Activated CD4-positive, alpha-beta T cell treated with anti-CD3 and anti-CD28 coated beads, Interleukin-2, amount 10 ng/mL, durations not matched to agents 7 days and 5 days (primary cell): Measurements from ENCODE around the gene SHISAL1. TPM values are rescaled to one million over a fixed set of nuclear protein-coding genes. Genes with fewer than 3 reads are reported as not detected.

Source experiments
- CTCF ChIA-PET: fragments of 350-600 bp; sonication (Branson Sonifier 250); formaldehyde crosslinking; loops from one replicate; lab custom pipeline; 2021; ENCODE audit warnings: antibody characterized with exemption; lab: Charles Lee
- POLR2A ChIA-PET: fragments of 350-600 bp; sonication (Branson Sonifier 250); formaldehyde crosslinking; loops from one replicate; lab custom pipeline; 2021; ENCODE audit warnings: antibody characterized with exemption; lab: Charles Lee
- DNase-seq: peaks from one replicate; pipeline ENCODE4 v3.0.0-alpha.2; 2020
- H3K27ac Mint-ChIP-seq: one replicate; pipeline ENCODE4 v1.8.0; 2021; ENCODE audit warnings: mild to moderate bottlenecking, moderate library complexity, mixed read lengths
- H3K27me3 Mint-ChIP-seq: one replicate; pipeline ENCODE4 v1.8.0; 2021; ENCODE audit warnings: mixed read lengths
- H3K36me3 Mint-ChIP-seq: one replicate; pipeline ENCODE4 v1.8.0; 2021; ENCODE audit warnings: low read depth, mixed read lengths
- H3K4me1 Mint-ChIP-seq: one replicate; pipeline ENCODE4 v1.8.0; 2021; ENCODE audit warnings: mixed read lengths
- H3K4me3 Mint-ChIP-seq: one replicate; pipeline ENCODE4 v1.8.0; 2021; ENCODE audit warnings: mild to moderate bottlenecking, moderate library complexity, mixed read lengths
- H3K9me3 Mint-ChIP-seq: one replicate; pipeline ENCODE4 v1.8.0; 2021; ENCODE audit warnings: mixed read lengths
- total RNA-seq, 2 experiments: library from RNA; stranded (reverse); gene quantifications; one replicate each; pipeline ENCODE4 v1.2.3, GENCODE V29; 2021

SHISAL1 gene
- total RNA-seq, 2 experiments from 2014 or later = not detected

GRCh38 chr22:44274918-44275630, 37.7 kb downstream of the SHISAL1 start:
- Mint-ChIP-seq H3K27ac (no peak overlapping the region), H3K9me3 (no peaks in the 10 kb centered on the region), H3K4me1 (no peaks in the 10 kb centered on the region), H3K27me3 (peaks cover 18% of the 10 kb centered on the region), H3K36me3 (no peaks in the 10 kb centered on the region), H3K4me3 (no peak overlapping the region)
- ChIA-PET CTCF (no interaction called here), POLR2A (no interaction called here)
- DNase-seq = no peak

- Mint-ChIP-seq H3K27me3 (peaks cover 16% of the 10 kb centered on the region), H3K4me1 (no peaks in the 10 kb centered on the region), H3K36me3 (no peaks in the 10 kb centered on the region), H3K27ac (no peak overlapping the region), H3K9me3 (no peaks in the 10 kb centered on the region), H3K4me3 (no peak overlapping the region)
- no peak for DNase-seq
- ChIA-PET POLR2A (no interaction called here), CTCF (no interaction called here)
Observed at GRCh38 chr22:44273175-44273574, 39.6 kb downstream of the SHISAL1 start.

- ChIA-PET CTCF (no interaction called here), POLR2A (no interaction called here)
- Mint-ChIP-seq H3K9me3 (no peaks in the 10 kb centered on the region), H3K27ac (no peak overlapping the region), H3K4me3 (no peak overlapping the region), H3K4me1 (no peaks in the 10 kb centered on the region), H3K36me3 (no peaks in the 10 kb centered on the region), H3K27me3 (peaks cover 10% of the 10 kb centered on the region)
- DNase-seq = no peak
Observed at GRCh38 chr22:44272401-44272771, 40.4 kb downstream of the SHISAL1 start.

GRCh38 chr22:44271732-44272400, 40.9 kb downstream of the SHISAL1 start:
- H3K4me1 Mint-ChIP-seq = no peaks in the 10 kb centered on the region
- H3K36me3 Mint-ChIP-seq = no peaks in the 10 kb centered on the region
- ChIA-PET CTCF (no interaction called here), POLR2A (no interaction called here)
- no peak overlapping the region for H3K4me3 Mint-ChIP-seq
- DNase-seq = no peak
- no peaks in the 10 kb centered on the region for H3K9me3 Mint-ChIP-seq
- peaks cover 8% of the 10 kb centered on the region for H3K27me3 Mint-ChIP-seq
- H3K27ac Mint-ChIP-seq = no peak overlapping the region

GRCh38 chr22:44271010-44271500, 41.7 kb downstream of the SHISAL1 start:
- H3K36me3 Mint-ChIP-seq = no peaks in the 10 kb centered on the region
- H3K27ac Mint-ChIP-seq = no peak overlapping the region
- H3K9me3 Mint-ChIP-seq = no peaks in the 10 kb centered on the region
- no peak overlapping the region for H3K4me3 Mint-ChIP-seq
- H3K27me3 Mint-ChIP-seq = peaks cover 6% of the 10 kb centered on the region
- DNase-seq = no peak
- ChIA-PET POLR2A (no interaction called here), CTCF (no interaction called here)
- H3K4me1 Mint-ChIP-seq = no peaks in the 10 kb centered on the region

GRCh38 chr22:44270556-44270880, 42.2 kb downstream of the SHISAL1 start:
- H3K27me3 Mint-ChIP-seq = peaks cover 3% of the 10 kb centered on the region
- no peaks in the 10 kb centered on the region for H3K9me3 Mint-ChIP-seq
- ChIA-PET POLR2A (no interaction called here), CTCF (no interaction called here)
- no peak overlapping the region for H3K4me3 Mint-ChIP-seq
- H3K27ac Mint-ChIP-seq = no peak overlapping the region
- no peaks in the 10 kb centered on the region for H3K36me3 Mint-ChIP-seq
- no peak for DNase-seq
- H3K4me1 Mint-ChIP-seq = no peaks in the 10 kb centered on the region

- H3K36me3 Mint-ChIP-seq = no peaks in the 10 kb centered on the region
- POLR2A ChIA-PET = no interaction called here
- CTCF ChIA-PET = no interaction called here
- no peak for DNase-seq
- no peak overlapping the region for H3K4me3 Mint-ChIP-seq
- H3K4me1 Mint-ChIP-seq = no peaks in the 10 kb centered on the region
- H3K27ac Mint-ChIP-seq = no peak overlapping the region
- no peaks in the 10 kb centered on the region for H3K9me3 Mint-ChIP-seq
- peaks cover 3% of the 10 kb centered on the region for H3K27me3 Mint-ChIP-seq
Observed at GRCh38 chr22:44269757-44270555, 42.8 kb downstream of the SHISAL1 start.

- ChIA-PET CTCF (no interaction called here), POLR2A (no interaction called here)
- no peaks in the 10 kb centered on the region for H3K4me1 Mint-ChIP-seq
- H3K27ac Mint-ChIP-seq = no peak overlapping the region
- no peaks in the 10 kb centered on the region for H3K36me3 Mint-ChIP-seq
- peaks cover 3% of the 10 kb centered on the region for H3K27me3 Mint-ChIP-seq
- H3K4me3 Mint-ChIP-seq = no peak overlapping the region
- no peaks in the 10 kb centered on the region for H3K9me3 Mint-ChIP-seq
- DNase-seq = no peak
Observed at GRCh38 chr22:44269117-44269498, 43.6 kb downstream of the SHISAL1 start.

GRCh38 chr22:44268431-44269116, 44.2 kb downstream of the SHISAL1 start:
- no peak for DNase-seq
- H3K4me1 Mint-ChIP-seq = no peaks in the 10 kb centered on the region
- CTCF ChIA-PET = no interaction called here
- H3K4me3 Mint-ChIP-seq = no peak overlapping the region
- H3K27ac Mint-ChIP-seq = no peak overlapping the region
- H3K27me3 Mint-ChIP-seq = peaks cover 1% of the 10 kb centered on the region
- POLR2A ChIA-PET = no interaction called here
- H3K36me3 Mint-ChIP-seq = no peaks in the 10 kb centered on the region
- H3K9me3 Mint-ChIP-seq = no peaks in the 10 kb centered on the region

- Mint-ChIP-seq H3K4me3 (no peak overlapping the region), H3K27ac (no peak overlapping the region)
- CTCF ChIA-PET = no interaction called here
Observed at GRCh38 chr22:44267856-44268255, 44.9 kb downstream of the SHISAL1 start.

GRCh38 chr22:44266796-44267760, 45.7 kb downstream of the SHISAL1 start:
- H3K9me3 Mint-ChIP-seq = no peaks in the 10 kb centered on the region
- ChIA-PET CTCF (no interaction called here), POLR2A (no interaction called here)
- no peak overlapping the region for H3K27ac Mint-ChIP-seq
- H3K27me3 Mint-ChIP-seq = no peaks in the 10 kb centered on the region
- no peak for DNase-seq
- H3K36me3 Mint-ChIP-seq = no peaks in the 10 kb centered on the region
- no peak overlapping the region for H3K4me3 Mint-ChIP-seq
- H3K4me1 Mint-ChIP-seq = no peaks in the 10 kb centered on the region

More at GRCh38 chr22:44267856-44268255, 44.9 kb downstream of the SHISAL1 start:
- Mint-ChIP-seq H3K27me3 (no peaks in the 10 kb centered on the region), H3K9me3 (no peaks in the 10 kb centered on the region), H3K36me3 (no peaks in the 10 kb centered on the region), H3K4me1 (no peaks in the 10 kb centered on the region)
- POLR2A ChIA-PET = no interaction called here
- no peak for DNase-seq

- Mint-ChIP-seq H3K27me3 (peaks cover under 1% of the 10 kb centered on the region), H3K36me3 (no peaks in the 10 kb centered on the region), H3K4me3 (no peak overlapping the region), H3K27ac (no peak overlapping the region), H3K9me3 (no peaks in the 10 kb centered on the region), H3K4me1 (peaks cover 16% of the 10 kb centered on the region)
- no peak for DNase-seq
- POLR2A ChIA-PET = no interaction called here
- CTCF ChIA-PET = no interaction called here
Observed at GRCh38 chr22:44263547-44263946, 49.2 kb downstream of the SHISAL1 start.
